GM12801 (cell line): ENCODE results near the gene TNP1.

ENCODE experiments used
- CTCF ChIP-seq: IDR thresholded peaks from one replicate; pipeline ENCODE4 v1.5.1; 2011; ENCODE audit warnings: control low read depth; ENCODE audit not compliant: insufficient read length; ENCODE audit errors: extremely low read depth

The TNP1 gene

GRCh38 chr2:216884347-216884746, 24.5 kb upstream of the TNP1 start:
- TF ChIP-seq CTCF: no peak

GRCh38 chr2:216882876-216883275, 23.0 kb upstream of the TNP1 start:
- no peak for TF ChIP-seq CTCF

- TF ChIP-seq CTCF: no peak
Measured at GRCh38 chr2:216881411-216881810, 21.5 kb upstream of the TNP1 start.

- no peak for TF ChIP-seq CTCF
Measured at GRCh38 chr2:216880509-216881184, 20.8 kb upstream of the TNP1 start.

GRCh38 chr2:216879727-216880508, 20.1 kb upstream of the TNP1 start:
- no peak for TF ChIP-seq CTCF

GRCh38 chr2:216878072-216878471, 18.2 kb upstream of the TNP1 start:
- TF ChIP-seq CTCF: no peak

GRCh38 chr2:216877085-216877484, 17.2 kb upstream of the TNP1 start:
- TF ChIP-seq CTCF: no peak
